OCI-LY7 (cell line): ENCODE data around the gene CNR2. TPM values are rescaled to one million over a fixed set of nuclear protein-coding genes. Genes with fewer than 3 reads are reported as not detected.
"Not testable (repeated sequence)": the region's sequence is repeated elsewhere in the genome, so short reads cannot be mapped to it uniquely, and the experiment has no call there.

Experiments used
- BruUV-seq: library from RNA; stranded (reverse); fragments of 400-500 nt; replicated peaks from 2 replicates; lab custom pipeline; 2021; lab: Mats Ljungman, UMichigan
- CTCF ChIA-PET: fragments of 300-600 bp; sonication (Branson Sonifier 250); formaldehyde crosslinking; loops from one replicate; lab custom pipeline; 2022; ENCODE audit warnings: antibody characterized with exemption; ENCODE audit not compliant: unreplicated experiment; lab: Charles Lee
- POLR2A ChIA-PET: fragments of 300-600 bp; sonication (Branson Sonifier 250); formaldehyde crosslinking; loops from one replicate; lab custom pipeline; 2022; ENCODE audit warnings: antibody characterized with exemption; lab: Charles Lee
- DNase-seq: peaks from one replicate; pipeline ENCODE4 v3.0.0-alpha.2; 2015; ENCODE audit warnings: low spot score
- H2AFZ ChIP-seq: fragments of 200-600 bp; sonication (generic), shearing (Covaris generic); 2 replicates; pipeline ENCODE4 v1.6.1; 2014; ENCODE audit warnings: mild to moderate bottlenecking, antibody characterized with exemption, low read length, moderate library complexity
- H3K27ac ChIP-seq: fragments of 200-600 bp; sonication (generic); 2 replicates; pipeline ENCODE4 v1.5.1; 2014; ENCODE audit warnings: mixed run types, low read depth, mild to moderate bottlenecking, moderate library complexity, low read length, inconsistent platforms; ENCODE audit not compliant: poor library complexity, severe bottlenecking
- H3K36me3 ChIP-seq: fragments of 200-600 bp; sonication (generic); 2 replicates; pipeline ENCODE4 v1.6.1; 2014; ENCODE audit warnings: mild to moderate bottlenecking, antibody characterized with exemption, low read length, moderate library complexity, mixed read lengths; ENCODE audit not compliant: insufficient read depth
- H3K4me1 ChIP-seq: fragments of 200-600 bp; sonication (generic); 2 replicates; pipeline ENCODE4 v1.5.1; 2014; ENCODE audit warnings: mild to moderate bottlenecking, low read length; ENCODE audit not compliant: insufficient read depth, poor library complexity, severe bottlenecking
- H3K4me2 ChIP-seq: fragments of 200-600 bp; sonication (generic); 2 replicates; pipeline ENCODE4 v1.6.1; 2014; ENCODE audit warnings: mild to moderate bottlenecking, low read length
- H3K4me3 ChIP-seq: fragments of 200-600 bp; sonication (generic); 2 replicates; pipeline ENCODE4 v1.5.1; 2014; ENCODE audit warnings: mild to moderate bottlenecking, low read depth, low read length; ENCODE audit not compliant: poor library complexity, severe bottlenecking
- H3K79me2 ChIP-seq: fragments of 200-600 bp; sonication (generic); 2 replicates; pipeline ENCODE4 v1.6.1; 2016; ENCODE audit warnings: low read depth, mild to moderate bottlenecking, low read length, moderate library complexity, mixed read lengths; ENCODE audit not compliant: insufficient read depth
- H3K9me2 ChIP-seq: fragments of 200-600 bp; sonication (generic); 2 replicates; pipeline ENCODE4 v1.6.1; 2016; ENCODE audit warnings: mild to moderate bottlenecking, low read length, mixed read lengths; ENCODE audit not compliant: insufficient read depth
- H3K9me3 ChIP-seq: fragments of 200-600 bp; sonication (generic); 2 replicates; pipeline ENCODE4 v1.6.1; 2014; ENCODE audit warnings: mild to moderate bottlenecking, mixed run types, low read length, mixed read lengths
- H4K20me1 ChIP-seq: fragments of 200-600 bp; sonication (generic); 2 replicates; pipeline ENCODE4 v1.6.1; 2014; ENCODE audit warnings: mild to moderate bottlenecking, antibody characterized with exemption, low read length, moderate library complexity, mixed read lengths; ENCODE audit not compliant: insufficient read depth
- CTCF ChIP-seq: fragments of 200-600 bp; sonication (generic); conservative IDR thresholded peaks from 2 replicates; pipeline ENCODE4 v1.5.1; 2014; ENCODE audit warnings: mild to moderate bottlenecking, antibody characterized with exemption, low read length, moderate library complexity, mixed read lengths
- EZH2phosphoT487 ChIP-seq: fragments of 200-600 bp; sonication (generic); IDR thresholded peaks from 2 replicates; pipeline ENCODE4 v1.6.1; 2018; ENCODE audit warnings: low read depth, borderline replicate concordance, mild to moderate bottlenecking, mixed run types, antibody characterized with exemption, low read length, moderate library complexity, mixed read lengths
- intact Hi-C: fragments of 100-400 bp; cut with micrococcal nuclease; formaldehyde crosslinking; loops from one replicate; pipeline ENCODE4 v1.10.0; 2022; ENCODE audit not compliant: unreplicated experiment
- total RNA-seq, 2 experiments: library from RNA; depleted of rRNA in 1 of 2; stranded (reverse); fragments of >200 nt in 1 of 2; shearing (Covaris generic) in 1 of 2; gene quantifications; 2 replicates each; pipeline ENCODE4 v1.2.3, GENCODE V29; 2014 to 2022

Gene CNR2
- total RNA-seq, 2 experiments from 2014 or later, result 14.1 to 17.0 TPM

- H3K27ac ChIP-seq, result peak within 1 kb of the TSS; percentile 97
- ChIA-PET POLR2A (interaction anchor here (0.6 to 2.0 kb wide), 7 partner anchors 15 to 430 kb away, joined by 3 to 13 read pairs (median 4); no protein-coding TSS in a partner anchor), CTCF (no interaction called here)
- peak within 1 kb of the TSS; percentile 43; the same call in 1 of the 2 replicates for H2AFZ ChIP-seq
- intact Hi-C loops, result loop anchor here (1.0 to 5.0 kb wide), 7 partner anchors 21 to 617 kb away; partner anchors contain the start of genes FUCA1, HNRNPR, IFNLR1 and SRSF10
- H4K20me1 ChIP-seq, result peaks cover 13% of the 10 kb centered on the region; the same call in 1 of the 2 replicates
- peaks cover 41% of the 10 kb centered on the region for H3K36me3 ChIP-seq
- peaks cover 65% of the 10 kb centered on the region for H3K4me1 ChIP-seq
- no peaks in the 10 kb centered on the region for H3K9me3 ChIP-seq
- DNase-seq, result peak; percentile 96
- no TSS peak for BruUV-seq
- no peak for TF ChIP-seq CTCF
- TF ChIP-seq EZH2phosphoT487, result no peak
- H3K79me2 ChIP-seq, result peaks cover 42% of the 10 kb centered on the region
- peak within 1 kb of the TSS; percentile 85 for H3K4me2 ChIP-seq
- peak within 1 kb of the TSS; percentile 91 for H3K4me3 ChIP-seq
- H3K9me2 ChIP-seq, result no peaks in the 10 kb centered on the region
Measured at GRCh38 chr1:23959461-23960290, 46.5 kb upstream of the CNR2 start, which contains the start of gene PNRC2. Gene PNRC2 (plus strand): TSS chr1:23959828. CDS start chr1:23961458, 1,630 bp downstream.

GRCh38 chr1:23958810-23959460 lies 45.8 kb upstream of the CNR2 start:
- Histone ChIP-seq H3K4me3 (peak overlapping the region; percentile 91), H3K79me2 (peaks cover 34% of the 10 kb centered on the region), H3K36me3 (peaks cover 33% of the 10 kb centered on the region), H2AFZ (peak overlapping the region; percentile 43; the same call in 1 of the 2 replicates), H4K20me1 (peaks cover 13% of the 10 kb centered on the region; the same call in 1 of the 2 replicates), H3K4me1 (peaks cover 63% of the 10 kb centered on the region), H3K9me3 (no peaks in the 10 kb centered on the region), H3K4me2 (peak overlapping the region; percentile 85), H3K27ac (peak overlapping the region; percentile 97), H3K9me2 (no peaks in the 10 kb centered on the region)
- TF ChIP-seq EZH2phosphoT487 (no peak), CTCF (peak; percentile 69)
- intact Hi-C loops, result loop anchor here (1.0 to 5.0 kb wide), 7 partner anchors 21 to 617 kb away; partner anchors contain the start of genes FUCA1, HNRNPR, IFNLR1 and SRSF10
- ChIA-PET POLR2A (interaction anchor here (0.6 to 1.7 kb wide), 6 partner anchors 12 to 429 kb away, joined by 3 to 8 read pairs (median 4); no protein-coding TSS in a partner anchor), CTCF (no interaction called here)
- DNase-seq, result peak; percentile 98
- BruUV-seq, result no TSS peak

- H3K27ac ChIP-seq, result peak overlapping the region; percentile 97
- intact Hi-C loops, result loop anchor here (2.0 to 5.0 kb wide), 5 partner anchors 41 to 616 kb away; partner anchors contain the start of genes FUCA1, HNRNPR and IFNLR1
- H3K9me2 ChIP-seq, CTCF ChIA-PET, H3K9me3 ChIP-seq: not testable (repeated sequence)
- peaks cover 13% of the 10 kb centered on the region; the same call in 1 of the 2 replicates for H4K20me1 ChIP-seq
- peak overlapping the region; percentile 91 for H3K4me3 ChIP-seq
- peak overlapping the region; percentile 43; the same call in 1 of the 2 replicates for H2AFZ ChIP-seq
- POLR2A ChIA-PET, result interaction anchor here (0.6 to 4.3 kb wide), 8 partner anchors 13 to 947 kb away, joined by 3 to 77 read pairs (median 4); no protein-coding TSS in a partner anchor
- H3K36me3 ChIP-seq, result peaks cover 26% of the 10 kb centered on the region
- H3K4me1 ChIP-seq, result peaks cover 57% of the 10 kb centered on the region
- TSS peak; percentile 85 for BruUV-seq
- peak overlapping the region; percentile 85 for H3K4me2 ChIP-seq
- H3K79me2 ChIP-seq, result peaks cover 27% of the 10 kb centered on the region
- DNase-seq, result peak; percentile 48
Measured at GRCh38 chr1:23958040-23958809, 45.1 kb upstream of the CNR2 start.
